Astrocyte of the spinal cord (primary cell): ENCODE results near the gene IFNGR1.

Source experiments
- DNase-seq: peaks from one replicate; pipeline ENCODE4 v3.0.0; 2011; ENCODE audit warnings: low read depth, low spot score
- H3K4me3 ChIP-seq: 2 replicates; pipeline ENCODE4 v1.5.1; 2011; ENCODE audit warnings: low read depth, mild to moderate bottlenecking, low read length, moderate library complexity
- CTCF ChIP-seq: IDR thresholded peaks from 2 replicates; pipeline ENCODE4 v1.5.1; 2012; ENCODE audit warnings: low read depth, mild to moderate bottlenecking, low read length, inconsistent platforms
- in situ Hi-C: cut with HindIII; loops from 2 replicates; pipeline ENCODE4 v1.10.0; 2017; ENCODE audit warnings: low sequenced_read_pairs

The IFNGR1 gene

GRCh38 chr6:137149035-137149393 lies 70.2 kb downstream of the IFNGR1 start:
- in situ Hi-C loops: no loop called here
- H3K4me3 ChIP-seq: no peak overlapping the region
- DNase-seq: no peak
- no peak for TF ChIP-seq CTCF

- TF ChIP-seq CTCF: no peak
- DNase-seq: no peak
- H3K4me3 ChIP-seq: no peak overlapping the region
- in situ Hi-C loops: no loop called here
These were observed 70.7 kb downstream of the IFNGR1 start for GRCh38 chr6:137148306-137149034.
